ENCODE data around the gene NRXN3. TPM values are rescaled to one million over a fixed set of nuclear protein-coding genes. Genes with fewer than 3 reads are reported as not detected.

Gene NRXN3
- total RNA-seq, 1 donor from 2014 or later: 0.07 TPM

GRCh38 chr14:79332504-79333197 is 1162.5 kb downstream of the NRXN3 start:
- no peak for DNase-seq (ENCODE audit: low read depth, low spot score)

- DNase-seq (ENCODE audit: low read depth, low spot score): no peak
Measured at GRCh38 chr14:79333198-79333546, 1163.0 kb downstream of the NRXN3 start.

- no peak for DNase-seq (ENCODE audit: low read depth, low spot score)
Measured at GRCh38 chr14:79334272-79334671, 1164.1 kb downstream of the NRXN3 start.

DNA sequence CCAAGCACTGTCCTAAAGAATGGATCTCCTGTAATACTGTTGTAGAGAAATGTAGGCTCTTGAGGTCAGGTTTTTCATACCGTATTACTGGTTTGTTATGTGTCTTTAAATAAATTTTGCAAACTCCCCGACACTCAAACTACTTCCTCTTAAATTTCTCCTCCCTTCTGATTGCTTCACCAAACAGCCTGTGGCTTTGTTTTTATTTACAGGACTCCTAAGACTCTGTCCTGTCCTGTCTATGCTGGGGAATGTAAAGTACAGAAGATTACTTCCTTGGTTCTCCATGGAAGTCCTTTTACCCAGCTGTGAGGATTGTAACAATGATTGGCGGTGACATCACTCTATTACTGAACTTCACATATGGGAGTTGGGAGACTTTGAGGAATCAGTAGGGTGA is 1167.6 kb downstream of the NRXN3 start:
- DNase-seq (ENCODE audit: low read depth, low spot score): no peak

GRCh38 chr14:79342942-79343341 is 1172.8 kb downstream of the NRXN3 start:
- DNase-seq (ENCODE audit: low read depth, low spot score): no peak

DNA sequence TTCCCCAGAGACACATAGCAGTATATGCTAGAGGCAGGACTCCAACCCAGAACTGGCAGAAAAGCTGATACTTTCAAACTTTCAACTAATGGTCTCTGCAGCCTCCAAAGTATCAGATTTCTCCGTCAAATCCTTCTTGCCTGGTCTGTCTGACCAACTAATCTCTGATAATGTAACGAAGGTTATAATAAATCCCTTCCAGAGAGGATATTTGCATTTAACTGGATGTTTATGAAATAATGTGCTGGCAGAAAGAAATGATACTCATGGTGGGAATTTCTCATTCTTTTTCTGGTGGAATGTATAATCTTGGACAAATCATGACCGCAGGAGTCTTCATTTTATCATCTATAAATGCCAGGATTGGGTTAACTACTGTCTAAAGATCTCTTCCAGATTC is 1180.8 kb downstream of the NRXN3 start:
- no peak for DNase-seq (ENCODE audit: low read depth, low spot score)

- no peak for DNase-seq (ENCODE audit: low read depth, low spot score)
Measured at GRCh38 chr14:79352076-79352630, 1182.0 kb downstream of the NRXN3 start.

DNA sequence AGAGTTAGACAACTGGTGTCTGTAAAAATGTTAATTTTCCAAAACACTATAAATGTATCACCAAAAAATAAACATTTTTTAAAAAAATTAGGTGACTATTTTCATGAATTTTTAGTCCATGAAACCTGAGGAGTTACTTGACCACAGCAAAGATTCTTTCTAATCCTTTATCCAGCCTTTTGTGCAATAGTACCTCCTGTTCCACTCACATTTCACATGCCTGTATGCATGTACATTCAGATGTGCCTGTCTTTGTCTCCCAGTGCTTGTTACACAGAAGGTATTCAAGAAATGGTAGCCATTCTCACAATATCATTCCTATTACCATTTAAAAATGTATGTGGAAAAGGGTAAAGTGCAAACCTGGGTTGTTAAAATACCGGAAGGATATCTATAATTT is 1184.2 kb downstream of the NRXN3 start:
- DNase-seq (ENCODE audit: low read depth, low spot score): no peak

DNA sequence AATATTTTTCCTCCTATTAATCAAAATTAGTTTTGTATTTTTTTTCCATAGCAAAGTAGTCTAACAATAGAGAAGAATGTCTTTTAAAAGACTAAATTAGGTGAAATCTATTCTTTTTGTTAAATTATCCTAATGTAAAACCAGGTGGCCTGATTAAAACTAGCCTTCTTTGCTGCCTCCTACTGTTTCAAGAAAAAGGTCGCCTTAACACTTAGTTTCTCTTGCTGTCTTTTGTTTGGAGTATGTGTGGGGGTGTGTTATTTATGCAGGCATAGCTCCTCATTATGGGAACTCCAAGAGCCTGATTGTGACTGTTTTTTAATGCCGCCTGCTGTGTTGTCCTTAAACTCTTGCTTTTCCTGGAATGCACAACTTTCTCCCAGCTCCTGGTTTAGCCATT is 1185.9 kb downstream of the NRXN3 start:
- no peak for DNase-seq (ENCODE audit: low read depth, low spot score)

- no peak for DNase-seq (ENCODE audit: low read depth, low spot score)
Measured at GRCh38 chr14:79357307-79357706, 1187.1 kb downstream of the NRXN3 start.

DNA sequence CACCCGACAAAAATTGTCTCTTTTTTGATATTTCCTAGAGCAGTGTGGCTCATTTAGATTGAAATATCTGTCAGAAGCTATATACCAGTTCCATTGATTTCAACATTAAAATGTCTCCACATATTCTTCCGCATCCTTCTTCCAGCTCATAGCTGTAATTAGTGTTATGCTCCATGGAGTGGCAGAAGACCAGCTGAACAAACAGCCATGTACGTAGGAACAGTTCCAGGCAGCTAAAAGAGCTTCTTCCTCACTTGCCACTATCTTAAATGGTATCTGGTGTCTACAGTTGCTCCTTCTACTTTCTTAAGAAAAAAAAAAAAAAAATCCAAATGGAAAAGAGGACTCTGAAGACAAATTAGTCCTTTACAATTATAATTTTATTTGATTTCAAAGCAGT is 1193.1 kb downstream of the NRXN3 start:
- DNase-seq (ENCODE audit: low read depth, low spot score): no peak

- peak; percentile 88 for DNase-seq (ENCODE audit: low read depth, low spot score)
Measured at GRCh38 chr14:79369359-79370332, 1199.5 kb downstream of the NRXN3 start.

DNA sequence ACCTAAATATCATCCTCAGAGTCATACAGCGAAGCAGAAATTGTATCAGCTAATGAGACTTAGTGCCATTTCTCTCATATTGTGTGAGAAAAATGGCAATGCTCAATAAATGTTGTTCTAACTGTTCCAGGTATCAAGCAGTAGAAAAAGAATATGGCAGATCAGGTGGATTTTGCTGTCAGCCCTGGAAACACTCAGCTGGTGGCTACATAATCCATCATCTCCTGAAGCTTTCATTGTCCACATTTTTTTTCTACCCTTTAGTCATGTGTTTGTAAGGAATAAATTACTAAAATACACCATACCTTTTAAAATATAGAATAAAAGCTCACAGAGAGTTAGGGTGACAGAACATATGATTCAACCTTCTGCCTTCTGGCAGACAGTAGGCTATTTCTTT is 1200.8 kb downstream of the NRXN3 start:
- DNase-seq (ENCODE audit: low read depth, low spot score): no peak

- no peak for DNase-seq (ENCODE audit: low read depth, low spot score)
Measured at GRCh38 chr14:79373451-79373850, 1203.3 kb downstream of the NRXN3 start.

GRCh38 chr14:79375356-79375755 is 1205.2 kb downstream of the NRXN3 start:
- no peak for DNase-seq (ENCODE audit: low read depth, low spot score)

DNA sequence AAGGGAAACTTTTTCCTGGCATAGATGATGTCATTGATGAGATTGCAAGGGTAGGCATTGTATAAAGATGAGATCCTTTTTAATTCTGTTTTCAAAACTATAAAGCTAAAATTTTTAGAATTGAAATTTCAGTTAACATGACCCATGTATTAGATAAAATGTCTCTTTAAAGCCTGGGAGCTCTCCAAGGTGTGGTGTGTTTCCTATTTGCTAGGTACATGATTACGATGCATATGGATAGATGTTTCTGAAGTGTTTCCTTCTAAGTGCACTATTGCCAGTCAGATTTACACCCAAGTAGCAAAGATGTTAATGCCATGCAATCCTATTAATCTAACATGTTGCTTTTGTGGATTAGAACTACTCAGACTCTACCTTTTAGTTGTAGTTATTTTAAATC is 1206.4 kb downstream of the NRXN3 start:
- DNase-seq (ENCODE audit: low read depth, low spot score): no peak

- DNase-seq (ENCODE audit: low read depth, low spot score): no peak
Measured at GRCh38 chr14:79378020-79378419, 1207.8 kb downstream of the NRXN3 start.

DNA sequence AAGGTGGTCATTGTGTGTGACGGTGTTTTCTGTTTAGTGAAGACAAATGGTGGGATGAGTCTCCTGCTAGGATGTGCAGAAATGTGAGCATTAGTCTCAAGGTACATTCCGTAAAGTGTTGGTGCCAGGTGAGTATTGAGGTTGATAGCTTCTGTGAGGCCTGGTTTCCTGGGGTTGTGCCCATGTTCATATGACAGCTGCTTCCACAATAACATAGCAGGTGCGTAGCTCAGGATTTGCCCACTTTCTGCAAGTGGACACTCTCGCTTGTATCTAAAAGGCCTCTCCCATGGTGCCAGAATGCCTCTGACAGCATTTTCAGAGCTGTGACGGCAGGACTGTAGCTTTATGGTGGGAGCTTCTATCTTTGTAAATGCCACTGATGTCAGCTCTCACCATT is 1209.1 kb downstream of the NRXN3 start:
- DNase-seq (ENCODE audit: low read depth, low spot score): no peak

DNA sequence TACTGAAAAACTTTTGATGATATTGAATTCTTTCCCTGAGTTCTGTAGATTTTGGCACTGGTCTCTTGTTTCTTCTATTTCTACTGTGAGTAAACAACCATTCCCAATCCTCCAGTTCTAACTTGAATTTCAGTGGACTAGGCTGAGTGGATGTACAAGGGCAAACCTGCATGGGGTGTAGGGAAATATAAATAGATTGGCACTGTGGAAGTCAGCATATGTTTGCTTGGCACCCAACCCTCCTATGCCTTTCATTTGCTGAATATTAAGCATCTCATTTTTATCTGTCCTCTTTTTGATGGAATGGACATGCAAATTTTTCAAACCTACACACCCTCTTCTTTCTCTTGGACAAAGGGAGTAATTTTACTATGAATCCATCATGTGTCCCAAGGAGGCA is 1212.9 kb downstream of the NRXN3 start:
- no peak for DNase-seq (ENCODE audit: low read depth, low spot score)

GRCh38 chr14:79383475-79383874 is 1213.3 kb downstream of the NRXN3 start:
- no peak for DNase-seq (ENCODE audit: low read depth, low spot score)

GRCh38 chr14:79395061-79395460 is 1224.9 kb downstream of the NRXN3 start:
- no peak for DNase-seq (ENCODE audit: low read depth, low spot score)

DNA sequence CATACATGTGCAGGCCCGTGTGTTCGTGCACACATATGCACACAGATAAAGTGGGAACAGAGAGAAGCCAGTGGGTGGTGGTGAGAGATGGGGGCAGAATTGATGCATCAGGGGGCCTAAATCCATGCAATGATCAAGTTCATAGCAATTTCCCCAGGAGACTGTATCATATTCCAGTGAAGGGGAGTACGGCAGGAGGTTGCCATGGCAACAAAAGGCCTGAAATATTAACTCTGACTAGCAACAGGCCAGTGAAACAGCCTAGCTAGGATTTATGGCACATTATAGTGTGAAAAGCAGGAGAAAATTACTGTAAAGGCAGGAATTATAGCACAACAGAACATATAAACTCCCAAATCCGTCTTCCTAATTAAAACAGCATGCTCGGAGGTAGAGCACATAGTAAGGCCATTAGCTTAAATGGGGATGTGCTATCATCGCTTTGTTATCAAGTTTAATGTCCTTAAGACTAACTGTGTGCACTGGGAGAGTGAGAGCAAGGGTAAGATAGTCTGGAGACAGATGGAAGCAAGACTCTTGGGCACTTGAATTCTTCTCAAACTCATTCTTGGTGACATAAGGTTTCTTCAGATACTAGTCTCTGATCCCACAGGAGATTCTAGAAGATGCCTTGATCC is 1234.8 kb downstream of the NRXN3 start:
- no peak for DNase-seq (ENCODE audit: low read depth, low spot score)

Measured in pulmonary artery endothelial cell (primary cell).